Common myeloid progenitor, CD34-positive (primary cell): Measurements from ENCODE around the gene MYL9.
"Not testable (repeated sequence)": the region's sequence is repeated elsewhere in the genome, so short reads cannot be mapped to it uniquely, and the experiment has no call there.

Experiments
- CTCF ChIA-PET: fragments of 350-600 bp; sonication (Branson Sonifier 250); formaldehyde crosslinking; loops from one replicate; lab custom pipeline; 2021; ENCODE audit warnings: antibody characterized with exemption; lab: Charles Lee
- POLR2A ChIA-PET: fragments of 350-600 bp; sonication (Branson Sonifier 250); formaldehyde crosslinking; loops from one replicate; lab custom pipeline; 2021; ENCODE audit warnings: antibody characterized with exemption; lab: Charles Lee
- DNase-seq, 3 donors: peaks; one replicate each; pipeline versions ENCODE4 v3.0.0 to v3.0.0-alpha.2; 2013
- H3K27ac ChIP-seq, 2 experiments: 1 replicate in 1 of 2; 2 replicates in 1 of 2; pipeline ENCODE4 v1.7.0; 2013; ENCODE audit warnings: inconsistent platforms in 2 of 2, low read length in 2 of 2, mild to moderate bottlenecking in 2 of 2, low read depth in 1 of 2, moderate library complexity in 1 of 2; ENCODE audit not compliant: severe bottlenecking in 2 of 2, insufficient read depth in 1 of 2, poor library complexity in 1 of 2
- H3K27me3 ChIP-seq, 5 experiments: replicated peaks in 2 of 5; 1 replicate in 3 of 5; 2 replicates in 2 of 5; pipeline versions ENCODE4 v1.6.1 to v1.7.0; 2013; ENCODE audit warnings: low read length in 4 of 5, mild to moderate bottlenecking in 2 of 5, moderate library complexity in 2 of 5, inconsistent platforms in 1 of 5; ENCODE audit not compliant: insufficient read depth in 5 of 5, control insufficient read depth in 4 of 5
- H3K36me3 ChIP-seq, 4 experiments: 1 replicate in 2 of 4; 2 replicates in 2 of 4; pipeline versions ENCODE4 v1.6.1 to v1.7.0; 2013; ENCODE audit warnings: low read length in 3 of 4, control low read depth in 1 of 4, mild to moderate bottlenecking in 1 of 4; ENCODE audit not compliant: control insufficient read depth in 4 of 4, insufficient read depth in 4 of 4
- H3K4me1 ChIP-seq, 4 experiments: 1 replicate in 3 of 4; 2 replicates in 1 of 4; pipeline versions ENCODE4 v1.6.1 to v1.7.1; 2013; ENCODE audit warnings: low read length in 3 of 4, mild to moderate bottlenecking in 3 of 4, control low read depth in 1 of 4, inconsistent platforms in 1 of 4, moderate library complexity in 1 of 4; ENCODE audit not compliant: control insufficient read depth in 4 of 4, insufficient read depth in 4 of 4; ENCODE audit errors: control extremely low read depth in 1 of 4
- H3K4me3 ChIP-seq, 7 experiments: 1 replicate in 4 of 7; 2 replicates in 3 of 7; pipeline versions ENCODE4 v1.5.1 to v1.7.0; 2013; ENCODE audit warnings: mild to moderate bottlenecking in 7 of 7, low read length in 6 of 7, moderate library complexity in 6 of 7, inconsistent platforms in 2 of 7, low read depth in 2 of 7, control low read depth in 1 of 7; ENCODE audit not compliant: insufficient read depth in 4 of 7, control insufficient read depth in 1 of 7; ENCODE audit errors: extremely low read depth in 1 of 7
- H3K9me3 ChIP-seq, 5 experiments: 1 replicate in 4 of 5; 2 replicates in 1 of 5; pipeline versions ENCODE4 v1.6.1 to v1.7.1; 2013; ENCODE audit warnings: low read length in 4 of 5, mild to moderate bottlenecking in 2 of 5, inconsistent platforms in 1 of 5, low read depth in 1 of 5, moderate library complexity in 1 of 5; ENCODE audit not compliant: control insufficient read depth in 4 of 5, insufficient read depth in 2 of 5; ENCODE audit errors: control extremely low read depth in 1 of 5
- WGBS: methylation state at CpG from one replicate; pipeline ENCODE4 v1.1.5; 2013; ENCODE audit not compliant: insufficient coverage; 5-methylcytosine and 5-hydroxymethylcytosine counted together

The MYL9 gene

GRCh38 chr20:36549942-36550789 lies 8.8 kb downstream of the MYL9 start:
- no peak overlapping the region for H3K4me3 ChIP-seq

DNA sequence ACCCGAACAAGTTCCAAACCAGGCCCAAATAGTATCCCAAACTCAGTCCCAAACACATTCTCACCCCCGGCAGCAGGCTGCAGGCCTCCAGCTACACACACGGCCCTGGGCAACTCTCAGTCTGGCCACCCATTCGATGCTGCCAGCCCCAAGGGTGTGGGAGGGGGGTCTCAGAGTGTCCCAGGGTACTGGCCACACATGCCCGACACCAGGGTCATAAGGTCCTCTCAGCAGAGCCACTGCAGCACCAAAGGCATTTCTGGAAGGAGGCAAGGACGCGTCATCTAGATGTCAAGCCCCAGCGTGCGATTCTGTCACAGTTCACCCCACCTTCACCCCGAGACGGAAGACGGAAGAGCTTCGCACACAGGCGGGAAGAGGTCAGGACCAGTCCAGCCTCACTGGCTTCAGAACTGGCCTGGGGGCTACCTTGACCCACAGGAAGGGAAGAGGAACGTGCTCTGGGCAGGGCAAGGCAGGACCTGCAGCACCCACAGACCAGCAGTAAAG lies 9.5 kb downstream of the MYL9 start:
- Histone ChIP-seq H3K9me3 (no peaks in the 10 kb centered on the region), H3K4me1 (peaks cover 0 to 3% (median 0%) of the 10 kb centered on the region in 4 experiments), H3K27ac (no peak overlapping the region), H3K4me3 (no peak overlapping the region), H3K27me3 (no peaks in the 10 kb centered on the region), H3K36me3 (no peaks in the 10 kb centered on the region)
- CTCF ChIA-PET = interaction anchor here (1.2 to 1.8 kb wide), 4 partner anchors 8 to 55 kb away, joined by 3 to 11 read pairs (median 4); partner anchors contain the start of genes MYL9 and RAB5IF
- POLR2A ChIA-PET = no interaction called here
- WGBS = 92% methylated on average over 14 of the region's 15 CpGs
- DNase-seq = no peak

More at GRCh38 chr20:36549942-36550789, 8.8 kb downstream of the MYL9 start:
- Histone ChIP-seq H3K27ac (no peak overlapping the region), H3K36me3 (no peaks in the 10 kb centered on the region), H3K27me3 (no peaks in the 10 kb centered on the region), H3K4me1 (peaks cover 0 to 3% (median 0%) of the 10 kb centered on the region in 4 experiments), H3K9me3 (no peaks in the 10 kb centered on the region)
- 96% methylated on average over 15 of the region's 16 CpGs for WGBS
- DNase-seq = no peak
- ChIA-PET CTCF (interaction anchor here (1.2 to 1.8 kb wide), 4 partner anchors 9 to 224 kb away, joined by 3 to 11 read pairs (median 4); partner anchors contain the start of genes DSN1, MYL9 and RAB5IF), POLR2A (no interaction called here)

- CTCF ChIA-PET = no interaction called here
- WGBS = 100% methylated on average over 1 of the region's 2 CpGs
- POLR2A ChIA-PET = no interaction called here
Observed at GRCh38 chr20:36555248-36555647, 13.9 kb downstream of the MYL9 start.

GRCh38 chr20:36562724-36563123 lies 21.4 kb downstream of the MYL9 start:
- no peak overlapping the region for H3K4me3 ChIP-seq
- no peaks in the 10 kb centered on the region for H3K4me1 ChIP-seq
- H3K27me3 ChIP-seq = no peaks in the 10 kb centered on the region
- no peak overlapping the region for H3K27ac ChIP-seq
- 96% methylated on average over 2 of the region's 2 CpGs for WGBS
- H3K36me3 ChIP-seq = peaks cover 0 to 2% (median 0%) of the 10 kb centered on the region in 4 experiments
- DNase-seq = no peak
- CTCF ChIA-PET = interaction anchor here (2.7 kb wide), 1 partner anchor 9 kb away, joined by 8 read pairs; no protein-coding TSS in a partner anchor
- POLR2A ChIA-PET = no interaction called here
- H3K9me3 ChIP-seq = peaks cover 0 to 6% (median 0%) of the 10 kb centered on the region in 5 experiments

More at GRCh38 chr20:36555248-36555647, 13.9 kb downstream of the MYL9 start:
- Histone ChIP-seq H3K4me3 (no peak overlapping the region), H3K4me1 (peaks cover 0 to 5% (median 5%) of the 10 kb centered on the region in 4 experiments), H3K36me3 (no peaks in the 10 kb centered on the region), H3K27ac (no peak overlapping the region), H3K9me3 (no peaks in the 10 kb centered on the region), H3K27me3 (no peaks in the 10 kb centered on the region)
- no peak for DNase-seq

- 100% methylated on average over 1 of the region's 1 CpG for WGBS
- Histone ChIP-seq H3K36me3 (peaks cover 0 to 2% (median 0%) of the 10 kb centered on the region in 4 experiments), H3K4me1 (no peaks in the 10 kb centered on the region), H3K27me3 (no peaks in the 10 kb centered on the region), H3K9me3 (peaks cover 0 to 6% (median 0%) of the 10 kb centered on the region in 5 experiments), H3K4me3 (no peak overlapping the region), H3K27ac (no peak overlapping the region)
- POLR2A ChIA-PET = no interaction called here
- no peak for DNase-seq
- CTCF ChIA-PET = no interaction called here
Observed at GRCh38 chr20:36563374-36563773, 22.1 kb downstream of the MYL9 start.

GRCh38 chr20:36564078-36564725 lies 22.9 kb downstream of the MYL9 start:
- H3K4me3 ChIP-seq, H3K36me3 ChIP-seq, H3K27me3 ChIP-seq, DNase-seq, CTCF ChIA-PET, POLR2A ChIA-PET, H3K27ac ChIP-seq, H3K9me3 ChIP-seq, H3K4me1 ChIP-seq: not testable (repeated sequence)
- 100% methylated on average over 2 of the region's 13 CpGs for WGBS
